GM12801 (cell line): Measurements from ENCODE around the gene GBA3.

Experiments used
- CTCF ChIP-seq: IDR thresholded peaks from one replicate; pipeline ENCODE4 v1.5.1; 2011; ENCODE audit warnings: control low read depth; ENCODE audit not compliant: insufficient read length; ENCODE audit errors: extremely low read depth

The GBA3 gene

GRCh38 chr4:22667332-22667940 lies 25.3 kb upstream of the GBA3 start:
- no peak for TF ChIP-seq CTCF

GRCh38 chr4:22668301-22668700 lies 24.4 kb upstream of the GBA3 start:
- no peak for TF ChIP-seq CTCF

- TF ChIP-seq CTCF = no peak
Measured at GRCh38 chr4:22668702-22669101, 24.0 kb upstream of the GBA3 start.

- no peak for TF ChIP-seq CTCF
Measured at GRCh38 chr4:22670956-22671355, 21.8 kb upstream of the GBA3 start.

- no peak for TF ChIP-seq CTCF
Measured at GRCh38 chr4:22672519-22672918, 20.2 kb upstream of the GBA3 start.

- no peak for TF ChIP-seq CTCF
Measured at GRCh38 chr4:22672944-22673343, 19.8 kb upstream of the GBA3 start.

- no peak for TF ChIP-seq CTCF
Measured at GRCh38 chr4:22674700-22675099, 18.0 kb upstream of the GBA3 start.
